Pancreas (tissue), 10 donors: Measurements from ENCODE around the gene THSD1. TPM values are rescaled to one million over a fixed set of nuclear protein-coding genes. Genes with fewer than 3 reads are reported as not detected.

ENCODE experiments used
- ATAC-seq, 4 donors: fragments of 200-7000 bp; cut with Tn5 transposase; one replicate each; pipeline versions ENCODE4 v1.8.0 to v1.9.1; 2020; ENCODE audit warnings: mild to moderate bottlenecking in 4 of 4, moderate library complexity in 4 of 4
- DNase-seq, 6 donors: peaks; one replicate each; pipeline ENCODE4 v3.0.0-alpha.2; 2020
- FAIRE-seq: peaks from 2 replicates; lab custom pipeline; 2012; peaks lifted over from hg19 to GRCh38; lab: Jason Lieb, UNC
- H3K27ac ChIP-seq, 4 donors: fragments of 200-600 bp; sonication (generic); 1 replicate in 3 of 4; 2 replicates in 1 of 4; pipeline versions ENCODE4 v1.5.0 to v1.8.0; 2020
- H3K27me3 ChIP-seq, 4 donors: fragments of 200-600 bp; one replicate each; pipeline ENCODE4 v1.8.0; 2021
- H3K36me3 ChIP-seq, 3 donors: fragments of 200-600 bp; sonication (generic) in 1 of 3; one replicate each; pipeline versions ENCODE4 v1.5.0 to v1.8.0; 2020 to 2021
- H3K4me1 ChIP-seq, 3 donors: fragments of 200-600 bp; one replicate each; pipeline ENCODE4 v1.8.0; 2021
- H3K4me3 ChIP-seq, 4 donors: fragments of 200-600 bp; sonication (generic) in 2 of 4; one replicate each; pipeline versions ENCODE4 v1.5.0 to v1.8.0; 2020 to 2021
- H3K9me3 ChIP-seq, 4 donors: fragments of 200-600 bp; one replicate each; pipeline ENCODE4 v1.8.0; 2021
- WGBS, 2 donors: extraction: QIAGEN DNeasy Blood & Tissue Kit; methylation state at CpG; one replicate each; pipeline ENCODE4 v1.1.7; 2013; 5-methylcytosine and 5-hydroxymethylcytosine counted together
- intact Hi-C, 3 donors: fragments of 100-400 bp; cut with DNase I; formaldehyde crosslinking; loops; one replicate each; pipeline versions ENCODE4 v1.11.1 to v1.14.2; 2022
- polyA plus RNA-seq, 2 donors: library from polyadenylated mRNA; stranded (reverse); fragments of 200-250 nt; gene quantifications; one replicate each; pipeline ENCODE4 v1.2.3, GENCODE V29; 2013
- total RNA-seq, 6 donors: library from RNA; stranded (reverse); fragmentation: NEBNext Ultra II Directional in 4 of 6; extraction: Animal tissue kit (Norgen Biotek cat#: 25700) in 4 of 6; gene quantifications; one replicate each; pipeline versions ENCODE4 v1.2.1 to v1.2.4, GENCODE V29; 2021 to 2023
- TF ChIP-seq, protein P1 (sequence below), 4 donors: fragments of 200-600 bp; sonication (generic) in 3 of 4; IDR thresholded peaks; one replicate each; pipeline versions ENCODE4 v1.5.0 to v1.8.0; 2021; ENCODE audit warnings: antibody characterized with exemption in 4 of 4
- donor health status: healthy with polysubstance abuse.
- donor health status: DM: no; HTN: no; CAD: no; lungs with moderate emphysema.
- donor health status: DM: no; HTN: no; CAD: no.
- donor health status: control.
- donor health status: control.
- donor health status: Bipolar disorder and iron deficiency.
- donor health status: DM: yes; HTN: yes; CAD: no.
- donor health status: DM: no; HTN: no; CAD: no.
- donor health status: DM: no; HTN: no; CAD: no.
- donor health status: DM: yes; HTN: yes; CAD: no.

The THSD1 gene
- total and polyA plus RNA-seq, 8 donors = 0.41 to 1.9 (median 1.0) TPM

DNA sequence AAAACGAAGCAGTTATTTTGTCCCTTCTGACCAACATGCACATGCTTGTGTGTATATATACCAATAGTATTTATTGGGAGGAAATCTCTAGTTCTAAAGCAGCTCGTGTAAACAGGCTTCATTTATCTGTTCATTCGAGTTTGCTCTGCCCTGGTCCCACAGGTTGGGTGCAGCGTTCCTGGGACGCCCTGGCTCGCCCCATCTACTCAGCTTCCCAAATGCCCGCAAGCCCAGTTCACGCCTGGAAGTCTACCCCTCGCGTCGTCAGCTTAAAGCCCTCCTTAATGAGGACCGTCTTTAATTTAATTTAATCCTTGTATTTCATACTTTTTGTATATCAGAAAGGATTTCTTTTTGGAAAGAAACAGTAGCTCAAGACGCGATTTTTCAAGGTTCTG is 604 bp downstream of the THSD1 start:
- TF ChIP-seq, protein P1, sequence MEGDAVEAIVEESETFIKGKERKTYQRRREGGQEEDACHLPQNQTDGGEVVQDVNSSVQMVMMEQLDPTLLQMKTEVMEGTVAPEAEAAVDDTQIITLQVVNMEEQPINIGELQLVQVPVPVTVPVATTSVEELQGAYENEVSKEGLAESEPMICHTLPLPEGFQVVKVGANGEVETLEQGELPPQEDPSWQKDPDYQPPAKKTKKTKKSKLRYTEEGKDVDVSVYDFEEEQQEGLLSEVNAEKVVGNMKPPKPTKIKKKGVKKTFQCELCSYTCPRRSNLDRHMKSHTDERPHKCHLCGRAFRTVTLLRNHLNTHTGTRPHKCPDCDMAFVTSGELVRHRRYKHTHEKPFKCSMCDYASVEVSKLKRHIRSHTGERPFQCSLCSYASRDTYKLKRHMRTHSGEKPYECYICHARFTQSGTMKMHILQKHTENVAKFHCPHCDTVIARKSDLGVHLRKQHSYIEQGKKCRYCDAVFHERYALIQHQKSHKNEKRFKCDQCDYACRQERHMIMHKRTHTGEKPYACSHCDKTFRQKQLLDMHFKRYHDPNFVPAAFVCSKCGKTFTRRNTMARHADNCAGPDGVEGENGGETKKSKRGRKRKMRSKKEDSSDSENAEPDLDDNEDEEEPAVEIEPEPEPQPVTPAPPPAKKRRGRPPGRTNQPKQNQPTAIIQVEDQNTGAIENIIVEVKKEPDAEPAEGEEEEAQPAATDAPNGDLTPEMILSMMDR (IDR thresholded peaks at IDR 0.05) = no peak
- no peaks in the 10 kb centered on the region for H3K36me3 ChIP-seq
- H3K27ac ChIP-seq = no peak overlapping the region
- FAIRE-seq (no peak), ATAC-seq (no peak), DNase-seq (no peak)
- intact Hi-C loops = no loop called here
- H3K4me1 ChIP-seq = peaks cover 0 to 9% (median 0%) of the 10 kb centered on the region in 3 donors
- peaks cover 0 to 10% (median 0%) of the 10 kb centered on the region in 4 donors for H3K27me3 ChIP-seq
- 10 to 16% methylated on average over 14 of the region's 14 CpGs for WGBS, 2 donors
- H3K4me3 ChIP-seq = peak overlapping the region in 2 of 4 donors; percentile 25 to 46
- H3K9me3 ChIP-seq = no peaks in the 10 kb centered on the region

DNA sequence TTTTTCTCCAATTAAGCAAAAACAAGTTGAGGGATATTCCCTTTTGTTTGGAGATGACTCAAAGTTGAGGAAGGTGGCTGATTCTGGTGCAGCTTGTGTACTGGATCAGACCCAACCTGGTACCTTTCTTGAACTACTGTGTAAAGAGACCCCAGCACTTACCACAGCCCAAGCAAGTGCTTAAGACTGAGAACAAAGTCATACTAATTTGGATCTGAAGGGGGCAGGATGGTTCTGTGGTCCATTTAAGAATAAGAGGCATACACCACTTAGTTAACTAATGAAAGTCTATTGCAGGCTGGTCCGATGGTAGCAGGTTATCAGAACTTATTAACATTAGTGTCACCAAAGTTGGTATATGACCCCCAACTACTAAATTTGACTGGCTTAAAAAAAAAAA is 6.3 kb downstream of the THSD1 start:
- Histone ChIP-seq H3K4me1 (no peaks in the 10 kb centered on the region), H3K27ac (no peak overlapping the region), H3K36me3 (no peaks in the 10 kb centered on the region), H3K27me3 (peaks cover 0 to 3% (median 0%) of the 10 kb centered on the region in 4 donors), H3K9me3 (no peaks in the 10 kb centered on the region), H3K4me3 (no peak overlapping the region)
- WGBS, 2 donors = 57 to 83% methylated on average over 1 of the region's 1 CpG
- no peak for DNase-seq
- intact Hi-C loops = no loop called here
- no peak for ATAC-seq
- no peak for FAIRE-seq
- TF ChIP-seq, protein P1 (IDR thresholded peaks at IDR 0.05) = no peak

DNA sequence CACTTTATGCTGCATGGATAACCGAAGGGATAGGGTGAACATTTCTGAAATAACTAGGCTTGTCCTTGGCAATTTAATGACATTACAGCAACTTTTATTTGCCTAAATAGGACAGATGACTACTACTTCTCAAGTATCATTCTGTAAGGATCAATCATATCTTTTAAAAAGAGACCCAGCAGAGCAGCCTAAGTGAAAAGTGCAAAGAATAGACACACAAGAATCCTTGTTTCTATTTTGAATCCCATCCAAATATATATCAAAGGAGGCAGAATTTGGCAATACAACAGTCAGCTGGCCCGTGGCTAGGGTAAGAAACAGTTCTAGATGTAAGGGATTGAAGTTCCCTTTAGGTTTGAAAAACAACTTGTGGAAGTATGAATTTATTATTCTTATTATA is 6.9 kb downstream of the THSD1 start:
- H3K4me3 ChIP-seq = no peak overlapping the region
- no peaks in the 10 kb centered on the region for H3K36me3 ChIP-seq
- no peaks in the 10 kb centered on the region for H3K27me3 ChIP-seq
- TF ChIP-seq, protein P1 (IDR thresholded peaks at IDR 0.05) = no peak
- H3K4me1 ChIP-seq = no peaks in the 10 kb centered on the region
- FAIRE-seq (no peak), ATAC-seq (no peak), DNase-seq (no peak)
- intact Hi-C loops = no loop called here
- WGBS, 2 donors = 15 to 24% methylated on average over 2 of the region's 2 CpGs
- no peak overlapping the region for H3K27ac ChIP-seq
- H3K9me3 ChIP-seq = no peaks in the 10 kb centered on the region

DNA sequence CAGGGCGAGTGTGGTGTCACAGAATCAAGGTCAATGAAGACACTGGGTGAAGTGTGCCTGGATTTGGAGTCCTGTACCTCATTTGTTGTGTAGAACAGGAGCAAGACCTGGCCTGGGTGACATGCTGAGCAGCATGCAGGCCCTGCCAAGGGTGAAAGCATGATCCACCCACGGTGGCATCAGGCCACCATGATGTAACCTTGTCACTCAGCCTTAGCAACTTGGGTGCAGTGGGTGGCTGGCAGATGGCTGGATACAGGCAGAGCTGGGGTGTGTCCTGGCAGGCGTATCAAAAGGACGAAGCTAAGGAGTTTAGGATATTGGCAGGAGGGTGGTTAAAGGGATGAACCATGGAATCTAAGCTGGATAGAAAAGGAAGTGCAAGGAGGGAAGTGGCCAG is 10.3 kb downstream of the THSD1 start:
- H3K9me3 ChIP-seq = no peaks in the 10 kb centered on the region
- ATAC-seq = no peak
- no peaks in the 10 kb centered on the region for H3K27me3 ChIP-seq
- H3K36me3 ChIP-seq = no peaks in the 10 kb centered on the region
- DNase-seq = no peak
- WGBS, 2 donors = 81 to 86% methylated on average over 4 of the region's 4 CpGs
- no peak overlapping the region for H3K4me3 ChIP-seq
- TF ChIP-seq, protein P1 (IDR thresholded peaks at IDR 0.05) = no peak
- no peak for FAIRE-seq
- intact Hi-C loops = no loop called here
- no peaks in the 10 kb centered on the region for H3K4me1 ChIP-seq
- H3K27ac ChIP-seq = no peak overlapping the region

DNA sequence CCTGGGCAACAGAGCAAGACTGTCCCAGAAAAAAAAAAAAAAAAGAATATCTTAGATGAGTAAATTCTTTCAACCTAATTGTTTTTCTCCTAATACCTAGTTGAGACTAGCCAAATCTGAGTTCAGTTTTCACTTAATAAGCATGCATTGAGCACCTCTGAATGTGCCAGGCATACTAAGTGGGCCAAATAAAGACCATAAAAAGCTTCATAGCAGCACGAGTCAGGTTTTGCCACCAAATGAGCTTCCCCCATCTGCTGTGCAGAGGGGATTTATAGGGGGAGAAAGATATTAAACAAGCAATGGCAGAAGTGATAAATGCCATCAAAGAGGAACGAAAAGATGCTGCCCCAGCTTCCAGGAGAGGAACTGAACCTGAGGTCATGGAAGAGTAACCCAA is 11.4 kb downstream of the THSD1 start:
- Histone ChIP-seq H3K27me3 (no peaks in the 10 kb centered on the region), H3K27ac (no peak overlapping the region), H3K9me3 (no peaks in the 10 kb centered on the region), H3K4me1 (no peaks in the 10 kb centered on the region), H3K36me3 (no peaks in the 10 kb centered on the region), H3K4me3 (no peak overlapping the region)
- DNase-seq = no peak
- WGBS, 2 donors = 80 to 88% methylated on average over 2 of the region's 2 CpGs
- intact Hi-C loops = no loop called here
- TF ChIP-seq, protein P1 (IDR thresholded peaks at IDR 0.05) = no peak
- no peak for ATAC-seq
- FAIRE-seq = no peak
